GM12875 (cell line): ENCODE data around the gene PLPP1.

ENCODE experiments used
- H3K4me3 ChIP-seq: one replicate; pipeline ENCODE4 v1.5.1; 2011; ENCODE audit warnings: low read depth, low read length, control low read depth
- CTCF ChIP-seq: IDR thresholded peaks from 2 replicates; pipeline ENCODE4 v1.5.1; 2011; ENCODE audit warnings: low read depth, mild to moderate bottlenecking, control low read depth, inconsistent platforms, low read length, moderate library complexity, borderline replicate concordance; ENCODE audit not compliant: insufficient read depth

Gene PLPP1

GRCh38 chr5:55576661-55577060 lies 41.9 kb upstream of the PLPP1 start:
- no peak overlapping the region for H3K4me3 ChIP-seq
- no peak for TF ChIP-seq CTCF

GRCh38 chr5:55575815-55576583 lies 41.2 kb upstream of the PLPP1 start:
- TF ChIP-seq CTCF, result no peak
- H3K4me3 ChIP-seq, result no peak overlapping the region

- H3K4me3 ChIP-seq, result no peak overlapping the region
- no peak for TF ChIP-seq CTCF
Observed at GRCh38 chr5:55572600-55572999, 37.8 kb upstream of the PLPP1 start.

GRCh38 chr5:55572020-55572419 lies 37.3 kb upstream of the PLPP1 start:
- no peak overlapping the region for H3K4me3 ChIP-seq

GRCh38 chr5:55570570-55570969 lies 35.8 kb upstream of the PLPP1 start:
- TF ChIP-seq CTCF, result no peak
- no peak overlapping the region for H3K4me3 ChIP-seq

More at GRCh38 chr5:55572020-55572419, 37.3 kb upstream of the PLPP1 start:
- no peak for TF ChIP-seq CTCF

- no peak for TF ChIP-seq CTCF
- no peak overlapping the region for H3K4me3 ChIP-seq
Observed at GRCh38 chr5:55570026-55570425, 35.3 kb upstream of the PLPP1 start.

- TF ChIP-seq CTCF, result no peak
- no peak overlapping the region for H3K4me3 ChIP-seq
Observed at GRCh38 chr5:55569513-55569865, 34.7 kb upstream of the PLPP1 start.
